Aorta (tissue), 5 donors: ENCODE measurements around the gene VAT1L. TPM values are rescaled to one million over a fixed set of nuclear protein-coding genes. Genes with fewer than 3 reads are reported as not detected.

Experiments
- ATAC-seq: fragments of 200-7000 bp; cut with Tn5 transposase; one replicate; pipeline ENCODE4 v1.9.1; 2022; ENCODE audit warnings: moderate library complexity; ENCODE audit not compliant: low FRiP score
- DNase-seq, 2 donors: peaks; one replicate each; pipeline ENCODE4 v3.0.0-alpha.2; 2020
- H3K27ac ChIP-seq, 2 donors: one replicate each; pipeline ENCODE4 v1.5.1; 2013; ENCODE audit warnings: low read length in 2 of 2, mild to moderate bottlenecking in 2 of 2, moderate library complexity in 2 of 2, control low read depth in 1 of 2, inconsistent platforms in 1 of 2, low read depth in 1 of 2
- H3K27me3 ChIP-seq, 2 donors: one replicate each; pipeline ENCODE4 v1.6.1; 2013; ENCODE audit warnings: control low read depth in 1 of 2, low read length in 1 of 2, mild to moderate bottlenecking in 1 of 2, moderate library complexity in 1 of 2; ENCODE audit not compliant: insufficient read depth in 2 of 2, control insufficient read depth in 1 of 2
- H3K36me3 ChIP-seq, 2 donors: one replicate each; pipeline ENCODE4 v1.6.1; 2013; ENCODE audit warnings: control low read depth in 1 of 2, low read length in 1 of 2, mild to moderate bottlenecking in 1 of 2; ENCODE audit not compliant: insufficient read depth in 2 of 2, control insufficient read depth in 1 of 2
- H3K4me1 ChIP-seq, 2 donors: one replicate each; pipeline ENCODE4 v1.6.1; 2013; ENCODE audit warnings: low read length in 2 of 2, control low read depth in 1 of 2, mild to moderate bottlenecking in 1 of 2, moderate library complexity in 1 of 2; ENCODE audit not compliant: insufficient read depth in 2 of 2, control insufficient read depth in 1 of 2
- H3K4me3 ChIP-seq, 2 donors: one replicate each; pipeline ENCODE4 v1.5.1; 2013; ENCODE audit warnings: low read length in 2 of 2, control low read depth in 1 of 2, mild to moderate bottlenecking in 1 of 2
- H3K9me3 ChIP-seq: one replicate; pipeline ENCODE4 v1.6.1; 2013; ENCODE audit warnings: mild to moderate bottlenecking, low read length; ENCODE audit not compliant: control insufficient read depth
- WGBS, 2 donors: extraction: QIAGEN DNeasy Blood & Tissue Kit; methylation state at CpG; one replicate each; pipeline ENCODE4 v1.1.7; 2013; 5-methylcytosine and 5-hydroxymethylcytosine counted together
- intact Hi-C, 2 donors: fragments of 100-400 bp; cut with DNase I; formaldehyde crosslinking; loops; one replicate each; pipeline versions ENCODE4 v1.14.2 to v1.15.0; 2022
- polyA plus RNA-seq, 2 donors: library from polyadenylated mRNA; stranded (reverse); fragments of 200-250 nt; gene quantifications; one replicate each; pipeline ENCODE4 v1.2.3, GENCODE V29; 2013
- total RNA-seq, 2 donors: library from RNA; stranded (reverse); fragmentation: NEBNext Ultra II Directional; extraction: Animal tissue kit (Norgen Biotek cat#: 25700); gene quantifications; one replicate each; pipeline ENCODE4 v1.2.1, GENCODE V29; 2021
- donor health status: healthy with polysubstance abuse.
- donor health status: Bipolar disorder and iron deficiency.
- donor health status: DM: no; HTN: no; CAD: no.
- donor health status: DM: no; HTN: no; CAD: no.
- donor health status: DM: yes; HTN: yes; CAD: no.

Gene VAT1L
- total and polyA plus RNA-seq, 4 donors = 9.3 to 28.4 (median 17.6) TPM

- intact Hi-C loops = no loop called here
- no peaks in the 10 kb centered on the region for H3K4me1 ChIP-seq
- H3K9me3 ChIP-seq = no peaks in the 10 kb centered on the region
- ATAC-seq = no peak
- 85 to 90% methylated on average over 4 of the region's 4 CpGs for WGBS, 2 donors
- no peak overlapping the region for H3K4me3 ChIP-seq
- H3K27me3 ChIP-seq = no peaks in the 10 kb centered on the region
- H3K36me3 ChIP-seq = no peaks in the 10 kb centered on the region
- H3K27ac ChIP-seq = no peak overlapping the region
- no peak for DNase-seq
Observed at GRCh38 chr16:77844801-77845200, 56.4 kb downstream of the VAT1L start.

DNA sequence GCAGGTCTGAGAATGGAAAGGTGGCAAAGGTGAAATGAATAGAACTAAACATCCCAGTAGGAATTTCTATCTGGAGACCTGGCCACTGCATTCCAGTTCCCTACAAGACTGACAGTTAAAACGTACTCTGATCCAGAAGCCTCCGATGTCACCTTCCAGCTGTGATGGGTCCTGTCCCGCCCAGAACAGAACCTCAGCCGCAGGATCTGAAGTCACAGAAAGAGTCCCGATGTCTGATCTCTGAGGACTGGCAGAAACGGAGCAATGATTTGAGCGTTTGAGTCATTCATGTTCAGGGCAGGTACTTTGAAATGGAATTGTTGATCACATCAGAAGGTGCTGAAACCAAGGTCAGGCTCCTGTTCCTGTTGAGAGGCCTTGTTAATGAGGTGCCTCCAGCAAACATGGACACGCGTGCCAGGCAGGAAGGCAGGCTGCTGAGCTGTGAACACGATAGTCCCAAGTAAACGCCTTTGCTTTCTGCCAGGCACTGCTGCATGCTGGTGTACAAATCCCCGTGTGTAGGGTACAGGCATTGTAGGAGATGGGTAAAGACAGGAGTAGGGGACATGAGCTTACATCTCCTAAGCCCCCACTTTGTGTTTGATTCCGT, 61.4 kb downstream of the VAT1L start:
- H3K27me3 ChIP-seq = no peaks in the 10 kb centered on the region
- DNase-seq (no peak), ATAC-seq (no peak)
- no peaks in the 10 kb centered on the region for H3K9me3 ChIP-seq
- WGBS, 2 donors = 85 to 91% methylated on average over 13 of the region's 13 CpGs
- H3K36me3 ChIP-seq = no peaks in the 10 kb centered on the region
- intact Hi-C loops = no loop called here
- H3K4me1 ChIP-seq = no peaks in the 10 kb centered on the region
- H3K27ac ChIP-seq = no peak overlapping the region
- no peak overlapping the region for H3K4me3 ChIP-seq

- no peaks in the 10 kb centered on the region for H3K4me1 ChIP-seq
- ATAC-seq (no peak), DNase-seq (no peak)
- no peak overlapping the region for H3K4me3 ChIP-seq
- WGBS, 2 donors = 78 to 86% methylated on average over 8 of the region's 8 CpGs
- H3K27ac ChIP-seq = no peak overlapping the region
- intact Hi-C loops = no loop called here
- no peaks in the 10 kb centered on the region for H3K27me3 ChIP-seq
- H3K9me3 ChIP-seq = no peaks in the 10 kb centered on the region
- H3K36me3 ChIP-seq = no peaks in the 10 kb centered on the region
Observed at GRCh38 chr16:77850636-77851333, 62.4 kb downstream of the VAT1L start.

GRCh38 chr16:77853161-77853560, 64.8 kb downstream of the VAT1L start:
- ATAC-seq (no peak), DNase-seq (no peak)
- WGBS, 2 donors = 90 to 93% methylated on average over 5 of the region's 5 CpGs
- H3K9me3 ChIP-seq = no peaks in the 10 kb centered on the region
- H3K4me3 ChIP-seq = no peak overlapping the region
- intact Hi-C loops = no loop called here
- no peak overlapping the region for H3K27ac ChIP-seq
- H3K27me3 ChIP-seq = no peaks in the 10 kb centered on the region
- H3K36me3 ChIP-seq = no peaks in the 10 kb centered on the region
- no peaks in the 10 kb centered on the region for H3K4me1 ChIP-seq

DNA sequence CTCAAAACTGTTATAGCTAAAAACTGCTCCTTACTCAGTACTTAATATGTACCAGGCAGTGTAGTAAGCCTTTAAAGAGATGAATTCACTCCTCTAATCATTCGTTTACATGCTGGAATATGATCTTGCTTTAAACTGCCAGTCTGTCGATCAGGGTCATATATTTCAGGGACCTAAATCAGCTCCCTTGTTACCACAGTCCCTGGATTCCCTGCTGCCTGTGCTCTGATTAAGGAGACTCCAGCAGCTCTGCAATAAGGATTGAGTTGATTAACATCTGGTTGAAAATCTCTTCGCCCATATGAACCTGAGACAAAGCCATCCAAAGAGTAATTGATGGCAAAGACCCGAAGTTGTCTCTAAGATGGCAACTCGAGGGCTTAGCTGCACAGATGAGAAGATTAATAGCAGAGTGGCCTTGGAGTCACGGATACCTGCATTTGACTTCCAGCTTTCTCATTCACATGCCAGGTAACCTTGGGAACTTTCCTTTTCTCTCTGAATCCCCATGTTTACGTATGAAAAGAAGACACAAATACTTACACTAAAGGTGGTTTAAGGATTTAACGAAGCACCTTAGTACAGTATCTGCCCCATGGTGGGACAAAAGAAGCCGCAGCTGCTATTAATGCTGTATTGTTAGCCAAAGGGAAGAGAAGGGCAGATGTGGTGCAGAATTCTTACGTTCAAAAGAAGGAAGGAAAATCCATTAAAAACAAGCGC, 68.2 kb downstream of the VAT1L start:
- H3K27me3 ChIP-seq = no peaks in the 10 kb centered on the region
- 82 to 87% methylated on average over 11 of the region's 11 CpGs for WGBS, 2 donors
- DNase-seq (no peak), ATAC-seq (no peak)
- intact Hi-C loops = no loop called here
- H3K9me3 ChIP-seq = no peaks in the 10 kb centered on the region
- H3K4me3 ChIP-seq = no peak overlapping the region
- peaks cover 0 to 3% of the 10 kb centered on the region in 2 donors for H3K4me1 ChIP-seq
- no peak overlapping the region for H3K27ac ChIP-seq
- no peaks in the 10 kb centered on the region for H3K36me3 ChIP-seq

GRCh38 chr16:77858060-77858459, 69.7 kb downstream of the VAT1L start:
- H3K9me3 ChIP-seq = no peaks in the 10 kb centered on the region
- H3K27ac ChIP-seq = no peak overlapping the region
- no peaks in the 10 kb centered on the region for H3K27me3 ChIP-seq
- no peak for DNase-seq
- 71 to 89% methylated on average over 6 of the region's 6 CpGs for WGBS, 2 donors
- ATAC-seq = no peak
- H3K36me3 ChIP-seq = no peaks in the 10 kb centered on the region
- peaks cover 0 to 3% of the 10 kb centered on the region in 2 donors for H3K4me1 ChIP-seq
- intact Hi-C loops = no loop called here
- no peak overlapping the region for H3K4me3 ChIP-seq

DNA sequence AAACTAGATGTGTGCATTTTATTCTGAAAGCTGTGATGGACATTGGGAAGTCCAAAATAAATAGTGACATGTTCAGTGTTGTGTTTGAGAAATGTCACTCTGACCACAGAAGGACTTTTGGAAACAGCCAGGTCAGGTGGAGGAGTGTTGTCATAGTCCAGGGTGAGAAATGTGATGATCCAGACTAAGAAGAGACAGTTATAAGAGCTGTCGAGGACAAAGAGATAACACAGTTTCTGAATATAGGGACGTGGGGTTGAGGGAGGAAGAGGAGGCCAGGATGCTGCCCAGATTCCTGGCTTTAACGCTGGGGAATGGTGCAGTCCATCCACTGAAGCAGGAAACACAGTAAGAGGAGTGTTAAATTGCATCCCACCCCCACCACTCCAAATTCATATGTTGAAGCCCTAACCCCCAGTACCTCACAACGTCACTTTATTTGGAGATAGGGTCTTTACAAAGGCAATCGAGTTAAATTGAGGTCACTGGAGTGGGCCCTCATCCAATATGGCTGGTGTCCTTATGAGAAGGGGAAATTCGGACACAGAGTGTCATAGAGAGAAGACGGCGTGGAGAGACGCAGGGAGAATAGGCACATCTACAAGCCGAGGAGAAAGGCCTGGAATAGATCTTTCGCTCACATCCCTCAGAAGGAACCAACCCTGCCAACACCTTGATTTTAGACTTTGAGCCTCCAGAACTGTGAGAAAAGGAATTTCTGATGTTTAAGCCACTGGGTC, 71.3 kb downstream of the VAT1L start:
- Histone ChIP-seq H3K9me3 (no peaks in the 10 kb centered on the region), H3K36me3 (peaks cover 0 to 2% of the 10 kb centered on the region in 2 donors), H3K27me3 (no peaks in the 10 kb centered on the region), H3K4me3 (no peak overlapping the region), H3K4me1 (peaks cover 0 to 3% of the 10 kb centered on the region in 2 donors), H3K27ac (no peak overlapping the region)
- ATAC-seq = no peak
- intact Hi-C loops = no loop called here
- no peak for DNase-seq
- WGBS, 2 donors = 89 to 91% methylated on average over 11 of the region's 11 CpGs

DNA sequence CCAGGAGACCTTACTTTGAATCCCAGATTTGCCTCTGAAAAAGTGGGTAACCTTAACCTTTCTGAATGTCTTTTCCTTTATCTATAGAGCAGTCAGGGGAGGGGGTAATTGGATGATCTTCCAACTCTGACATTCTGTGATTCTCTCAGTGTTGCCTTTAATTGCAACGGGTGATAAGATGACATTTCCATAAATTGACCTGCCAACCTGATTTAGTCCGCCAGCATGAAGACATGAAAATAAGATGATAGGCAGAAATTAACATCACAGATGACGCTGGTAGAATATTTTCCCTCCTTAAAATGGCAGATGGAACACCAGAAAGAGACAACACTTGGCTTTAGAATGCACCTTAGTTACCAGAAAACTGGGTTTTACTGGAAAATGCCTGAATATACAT, 72.6 kb downstream of the VAT1L start:
- no peaks in the 10 kb centered on the region for H3K27me3 ChIP-seq
- intact Hi-C loops = no loop called here
- no peaks in the 10 kb centered on the region for H3K9me3 ChIP-seq
- H3K27ac ChIP-seq = no peak overlapping the region
- H3K4me3 ChIP-seq = no peak overlapping the region
- WGBS, 2 donors = 71 to 80% methylated on average over 3 of the region's 3 CpGs
- ATAC-seq (no peak), DNase-seq (no peak)
- H3K4me1 ChIP-seq = peaks cover 0 to 3% of the 10 kb centered on the region in 2 donors
- H3K36me3 ChIP-seq = peaks cover 0 to 2% of the 10 kb centered on the region in 2 donors
